Right hindlimb (tissue), 1 donor: ENCODE results near the gene TYW1.
"Not testable (repeated sequence)": the region's sequence is repeated elsewhere in the genome, so short reads cannot be mapped to it uniquely, and the experiment has no call there.

Experiments used
- DNase-seq: peaks from one replicate; pipeline ENCODE4 v3.0.0-alpha.2; 2018

Gene TYW1

GRCh38 chr7:67049908-67050307 is 53.3 kb downstream of the TYW1 start:
- DNase-seq: not testable (repeated sequence)

DNA sequence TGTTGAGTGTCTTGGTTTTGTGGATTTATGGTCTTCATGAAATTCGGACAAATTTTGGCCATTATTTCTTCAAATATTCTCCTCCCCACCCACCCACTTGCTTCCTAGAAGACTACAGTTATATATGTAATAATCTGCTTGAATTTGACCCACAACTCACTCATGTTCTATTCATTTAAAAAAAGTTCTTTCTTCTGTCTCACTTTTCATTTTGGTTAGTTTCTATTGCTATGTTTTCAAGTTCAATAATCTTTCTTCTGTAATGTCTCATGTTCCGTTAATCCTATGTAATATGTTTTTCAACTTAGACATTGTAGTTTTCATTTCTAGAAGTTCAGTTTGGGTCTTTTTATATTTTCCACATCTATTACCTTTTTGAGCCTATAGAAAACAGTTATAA is 55.5 kb downstream of the TYW1 start:
- not testable (repeated sequence) for DNase-seq

DNA sequence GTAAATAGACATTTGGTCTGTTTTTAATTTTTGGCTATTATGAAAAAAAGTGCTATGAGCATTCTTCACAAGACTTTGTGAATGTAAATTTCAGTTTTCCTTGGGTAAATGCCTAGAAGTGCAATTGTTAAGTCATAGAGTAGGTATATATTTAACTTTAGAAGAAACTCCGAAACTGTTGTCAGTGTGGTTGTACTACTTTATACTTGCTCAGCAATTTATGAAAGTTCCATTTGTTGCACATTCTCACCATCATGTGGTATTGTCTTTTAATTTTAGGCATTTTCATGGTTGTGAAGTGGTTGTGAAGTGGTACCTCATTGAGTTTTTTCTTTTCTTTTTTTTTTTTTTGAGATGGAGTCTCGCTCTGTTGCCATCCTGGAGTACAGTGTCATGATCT is 60.0 kb downstream of the TYW1 start:
- no peak for DNase-seq

DNA sequence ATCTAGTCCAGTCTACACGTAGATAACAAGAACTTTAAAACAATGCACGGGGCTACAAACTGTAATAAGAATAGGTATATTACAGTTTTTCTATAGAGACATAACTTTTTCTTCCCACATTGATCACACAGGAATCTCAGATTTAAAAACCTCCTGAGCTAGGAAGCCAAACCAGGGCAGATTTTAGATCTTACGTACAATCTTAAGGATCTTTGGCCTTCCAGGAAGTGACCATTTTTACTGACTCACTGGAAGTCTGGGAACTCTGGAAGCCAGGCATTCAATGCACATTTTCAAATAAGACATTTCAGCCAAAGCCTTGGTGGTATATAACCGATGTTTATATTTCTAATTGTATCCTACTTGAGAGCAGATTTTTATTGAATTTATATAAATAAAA is 64.7 kb downstream of the TYW1 start:
- DNase-seq: not testable (repeated sequence)

DNA sequence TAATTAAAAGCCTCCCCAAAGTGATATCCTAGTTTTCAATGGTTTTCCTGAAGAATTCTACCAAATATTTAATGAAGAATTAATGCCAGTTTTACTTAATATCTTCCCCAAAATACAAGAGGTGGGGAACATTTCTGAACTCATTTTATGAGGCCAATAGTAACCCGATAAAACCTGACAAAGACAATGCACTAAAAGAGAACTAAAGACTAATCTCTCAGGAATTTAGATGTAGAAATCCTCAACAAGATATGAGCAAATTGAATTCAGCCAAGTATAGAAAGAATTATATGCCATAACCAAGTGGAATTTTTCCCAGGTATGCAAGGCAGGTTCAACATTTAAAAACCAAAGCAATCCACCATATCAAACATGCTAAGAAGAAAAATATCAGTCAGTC is 66.2 kb downstream of the TYW1 start:
- not testable (repeated sequence) for DNase-seq

DNA sequence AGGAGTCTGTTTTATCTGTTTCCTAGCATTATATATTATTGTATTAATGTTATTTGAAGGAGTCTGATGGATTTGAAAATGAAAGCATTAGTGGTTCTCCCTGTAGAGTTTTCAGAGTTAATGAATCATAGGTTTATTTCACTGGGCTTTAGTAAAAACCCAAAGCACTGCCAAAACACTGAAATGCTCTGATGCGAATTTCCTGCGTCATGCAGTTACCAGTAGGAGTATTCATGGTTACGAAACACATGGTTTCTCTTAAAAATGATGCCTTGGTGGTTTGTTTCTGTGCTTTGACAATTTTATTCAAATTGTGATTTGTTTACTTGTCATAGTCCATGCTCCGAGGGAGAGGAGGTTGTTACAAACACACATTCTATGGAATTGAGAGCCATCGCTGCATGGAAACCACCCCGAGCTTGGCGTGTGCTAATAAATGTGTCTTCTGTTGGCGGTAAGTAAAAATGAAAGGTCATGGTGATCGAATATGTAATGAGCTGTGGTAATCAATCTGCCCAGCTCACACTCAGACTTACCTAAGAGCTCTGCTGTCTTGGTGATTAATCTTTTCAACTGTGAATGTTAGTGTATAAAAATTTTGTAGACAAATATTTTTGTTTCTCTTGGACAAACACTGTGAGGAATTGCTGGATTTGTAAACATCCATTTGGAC is 70.5 kb downstream of the TYW1 start:
- DNase-seq: peak; percentile 35

DNA sequence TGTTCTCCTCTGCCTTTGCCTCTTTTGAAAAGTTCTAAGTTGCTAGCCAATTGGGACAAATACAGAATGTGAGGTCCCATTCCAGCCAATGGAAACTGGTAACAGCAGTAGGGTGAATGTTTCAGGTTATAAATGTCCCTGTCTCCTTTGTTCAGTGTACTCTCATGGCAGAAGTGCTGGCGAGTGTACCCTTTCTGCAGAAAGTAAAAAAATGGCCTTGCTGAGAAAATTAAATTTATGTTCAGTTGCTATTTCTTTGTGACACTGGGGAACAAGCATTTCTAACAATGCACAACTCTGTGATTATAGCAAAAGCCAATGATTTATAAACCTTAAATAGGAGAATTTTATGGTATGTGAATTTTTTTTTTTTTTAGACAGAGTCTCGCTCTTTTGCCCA is 79.5 kb downstream of the TYW1 start:
- not testable (repeated sequence) for DNase-seq

- not testable (repeated sequence) for DNase-seq
Observed at GRCh38 chr7:67082880-67083279, 86.2 kb downstream of the TYW1 start.

- DNase-seq: not testable (repeated sequence)
Observed at GRCh38 chr7:67089261-67089660, 92.6 kb downstream of the TYW1 start.

GRCh38 chr7:67091053-67091452 is 94.4 kb downstream of the TYW1 start:
- not testable (repeated sequence) for DNase-seq

DNA sequence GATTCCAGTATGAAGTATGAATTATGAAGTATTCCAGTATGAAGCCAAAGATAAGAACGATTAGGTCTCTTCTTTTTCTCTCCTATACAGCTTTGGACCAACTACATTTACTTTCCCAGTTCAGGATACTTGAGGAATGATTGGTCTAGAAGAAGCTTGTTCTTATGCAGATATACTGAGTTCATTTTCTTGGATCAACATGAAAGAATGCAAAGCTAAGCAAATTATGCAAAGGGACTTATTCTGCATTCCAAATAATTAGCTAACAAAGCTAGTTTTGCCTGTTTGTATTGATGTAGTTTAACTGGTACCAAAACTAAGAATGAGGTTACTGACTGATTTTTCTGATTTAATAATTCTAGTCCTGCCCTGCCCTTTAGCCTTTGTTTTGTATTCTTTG is 101.4 kb downstream of the TYW1 start:
- DNase-seq: not testable (repeated sequence)

GRCh38 chr7:67099406-67099805 is 102.8 kb downstream of the TYW1 start:
- DNase-seq: not testable (repeated sequence)

- not testable (repeated sequence) for DNase-seq
Observed at GRCh38 chr7:67100038-67100437, 103.4 kb downstream of the TYW1 start.

GRCh38 chr7:67100956-67101361 is 104.3 kb downstream of the TYW1 start:
- no peak for DNase-seq

DNA sequence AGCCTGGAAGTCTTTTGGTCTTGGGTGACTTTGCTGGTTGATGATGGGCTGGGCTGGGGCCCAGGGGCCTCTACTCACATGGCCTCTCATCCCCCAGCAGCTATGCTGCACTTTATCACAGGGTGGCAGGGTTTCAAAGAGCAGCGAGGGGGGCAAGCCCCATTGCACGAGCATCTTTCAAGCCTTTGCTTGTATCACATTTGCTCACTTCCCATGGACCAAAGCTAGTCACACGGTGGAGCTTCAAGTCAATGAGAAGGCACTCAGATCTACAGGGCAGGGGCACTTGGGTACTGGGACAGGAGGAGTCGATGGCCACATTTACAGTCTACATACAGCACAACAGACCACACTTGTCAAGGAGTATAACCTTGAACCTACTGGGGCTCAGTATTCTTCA is 108.3 kb downstream of the TYW1 start:
- DNase-seq: not testable (repeated sequence)

DNA sequence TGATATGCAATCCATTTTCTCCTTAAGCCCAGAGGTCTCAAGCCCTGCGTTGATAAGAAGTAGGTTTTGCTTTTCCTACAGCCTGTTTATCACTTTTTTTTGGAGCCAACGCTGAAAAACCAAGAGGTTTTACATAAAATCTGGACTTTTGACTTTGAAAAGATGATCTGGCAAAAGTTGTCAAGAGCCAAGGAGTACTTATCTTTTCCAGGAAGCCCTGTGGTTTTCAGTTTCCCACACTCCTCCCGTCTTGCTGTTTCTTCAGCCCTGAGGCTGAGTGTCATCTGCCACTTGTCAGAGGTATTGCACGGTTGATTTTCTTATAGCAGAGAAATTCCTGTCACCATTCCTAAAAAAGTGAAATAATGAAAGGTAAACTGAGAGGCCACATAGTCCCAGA is 108.7 kb downstream of the TYW1 start:
- DNase-seq: no peak

GRCh38 chr7:67106255-67106654 is 109.6 kb downstream of the TYW1 start:
- DNase-seq: not testable (repeated sequence)

- DNase-seq: not testable (repeated sequence)
Observed at GRCh38 chr7:67111342-67111741, 114.7 kb downstream of the TYW1 start.

DNA sequence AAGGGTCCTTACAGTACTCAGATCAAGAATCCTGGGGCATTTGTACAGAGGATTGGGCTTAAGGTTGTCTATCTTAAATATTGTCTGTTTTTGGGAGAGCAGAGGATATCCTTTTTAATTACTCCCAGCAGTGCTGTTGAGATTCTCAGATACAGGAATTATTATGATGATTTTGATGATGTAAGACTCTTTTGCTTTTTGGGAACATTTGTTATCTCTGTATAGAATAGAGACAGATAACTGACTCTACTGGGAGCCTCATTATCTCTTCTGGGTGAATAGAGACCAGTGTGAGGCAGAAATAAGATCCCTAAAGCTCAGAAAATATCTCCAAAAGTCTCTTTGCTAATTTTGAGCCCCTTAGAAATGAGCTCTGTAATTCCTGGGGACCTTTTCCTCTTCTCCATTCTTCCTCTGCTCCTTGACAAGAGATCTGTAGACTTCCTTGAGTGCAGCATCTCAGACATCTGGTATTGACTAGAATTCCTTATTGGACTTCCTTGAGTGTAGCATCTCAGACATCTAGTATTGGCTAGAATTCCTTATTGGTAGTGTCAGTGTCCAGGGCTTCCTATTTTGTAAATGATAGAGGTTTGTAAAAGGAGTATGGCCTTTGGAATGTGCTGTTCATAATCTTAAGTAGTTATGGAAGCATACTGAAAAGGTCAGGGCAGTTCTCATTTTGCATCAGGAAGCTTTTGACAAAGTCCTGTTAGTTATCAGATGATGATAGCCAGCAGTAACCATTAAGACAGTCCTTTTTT is 118.0 kb downstream of the TYW1 start:
- DNase-seq: not testable (repeated sequence)

- not testable (repeated sequence) for DNase-seq
Observed at GRCh38 chr7:67120491-67120890, 123.9 kb downstream of the TYW1 start.

DNA sequence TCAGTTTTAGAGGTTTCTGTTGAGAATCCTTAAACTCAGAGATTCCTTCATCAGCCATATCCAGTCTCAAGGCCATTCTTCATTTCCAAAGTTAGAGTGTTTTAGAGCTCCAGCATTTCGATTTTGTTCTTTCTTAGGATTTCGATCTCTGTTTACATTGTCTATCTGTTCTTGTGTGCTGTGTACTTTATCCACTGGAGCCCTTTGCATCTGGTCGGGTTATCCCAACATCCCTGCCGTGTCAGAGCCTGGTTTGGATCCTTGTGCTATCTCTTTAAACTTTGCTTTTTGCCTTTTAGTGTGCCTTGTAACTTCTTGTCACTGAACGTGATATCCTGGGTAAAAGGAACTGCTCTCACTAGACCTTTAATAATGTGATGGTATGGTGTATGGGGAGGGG is 131.6 kb downstream of the TYW1 start:
- not testable (repeated sequence) for DNase-seq

GRCh38 chr7:67130766-67131165 is 134.1 kb downstream of the TYW1 start:
- not testable (repeated sequence) for DNase-seq

DNA sequence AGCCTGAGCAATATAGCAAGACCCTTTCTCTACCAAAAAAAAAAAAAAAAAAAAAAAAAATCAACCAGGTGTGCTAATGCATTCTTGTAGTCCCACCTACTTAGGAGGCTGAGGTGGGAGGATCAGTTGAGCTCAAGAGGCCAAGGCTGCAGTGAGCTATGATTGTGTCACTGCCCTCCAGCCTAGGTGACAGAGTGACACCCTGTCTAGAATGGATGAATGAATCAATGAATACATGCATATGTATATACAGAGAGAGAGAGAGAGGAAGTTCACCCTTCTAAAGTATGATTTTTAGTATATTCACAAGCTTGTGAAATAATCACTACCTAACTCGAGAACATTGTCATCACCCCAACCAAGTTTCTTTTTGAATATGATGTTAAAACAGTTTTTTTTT is 138.3 kb downstream of the TYW1 start:
- not testable (repeated sequence) for DNase-seq
